NCI-H510A treated with DMSO at 0.1 percent for 48 hours (cell line): ENCODE measurements around the gene TARS3.
"Not testable (repeated sequence)": the region's sequence is repeated elsewhere in the genome, so short reads cannot be mapped to it uniquely, and the experiment has no call there.

Experiments used
- DNase-seq: peaks from one replicate; lab custom pipeline; 2025; lab: John Stamatoyannopoulos, UW

The TARS3 gene

GRCh38 chr15:101723874-101724674 is at the start of gene TARS3:
TSS of gene TARS3 (minus strand) at chr15:101724473. CDS start at chr15:101724387, 86 bp downstream.
- peak; percentile 72 for DNase-seq

GRCh38 chr15:101773496-101774100 is 49.3 kb upstream of the TARS3 start:
- DNase-seq, result no peak

- DNase-seq, result no peak
Measured at GRCh38 chr15:101772921-101773320, 48.6 kb upstream of the TARS3 start.

- DNase-seq, result not testable (repeated sequence)
Measured at GRCh38 chr15:101767083-101767640, 42.9 kb upstream of the TARS3 start.

- DNase-seq, result no peak
Measured at GRCh38 chr15:101765772-101766456, 41.6 kb upstream of the TARS3 start.

GRCh38 chr15:101765340-101765671 is 41.0 kb upstream of the TARS3 start:
- not testable (repeated sequence) for DNase-seq

- DNase-seq, result not testable (repeated sequence)
Measured at GRCh38 chr15:101764669-101765339, 40.5 kb upstream of the TARS3 start.

GRCh38 chr15:101746716-101747082 is 22.4 kb upstream of the TARS3 start:
- not testable (repeated sequence) for DNase-seq

- DNase-seq, result not testable (repeated sequence)
Measured at GRCh38 chr15:101734837-101735236, 10.6 kb upstream of the TARS3 start.

GRCh38 chr15:101733545-101733944 is 9.3 kb upstream of the TARS3 start:
- no peak for DNase-seq

GRCh38 chr15:101732772-101733171 is 8.5 kb upstream of the TARS3 start:
- DNase-seq, result no peak

DNA sequence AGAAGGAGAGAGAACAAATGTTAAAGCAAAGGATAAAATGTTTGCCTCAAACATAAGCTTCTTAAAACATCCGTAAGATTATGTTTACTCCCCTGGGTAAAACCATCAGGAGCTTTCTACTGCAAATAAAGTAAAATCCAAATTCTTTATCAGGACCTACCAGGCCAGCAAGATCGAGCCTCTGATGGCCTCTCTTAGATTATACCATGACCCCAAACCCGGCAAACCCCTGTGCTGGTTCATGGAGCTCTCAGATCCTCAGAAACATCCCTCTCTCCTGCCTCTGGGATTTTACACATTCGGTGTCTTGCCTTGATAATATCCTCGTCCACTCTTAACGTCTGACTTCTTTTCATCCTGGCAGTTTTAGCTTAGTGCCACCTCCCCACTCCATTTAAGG is 7.5 kb upstream of the TARS3 start:
- DNase-seq, result no peak

GRCh38 chr15:101727186-101727585 is 2.9 kb upstream of the TARS3 start:
- DNase-seq, result no peak

- no peak for DNase-seq
Measured at GRCh38 chr15:101725073-101725472, 800 bp upstream of the TARS3 start.

- no peak for DNase-seq
Measured at GRCh38 chr15:101724675-101725005, 367 bp upstream of the TARS3 start.

DNA sequence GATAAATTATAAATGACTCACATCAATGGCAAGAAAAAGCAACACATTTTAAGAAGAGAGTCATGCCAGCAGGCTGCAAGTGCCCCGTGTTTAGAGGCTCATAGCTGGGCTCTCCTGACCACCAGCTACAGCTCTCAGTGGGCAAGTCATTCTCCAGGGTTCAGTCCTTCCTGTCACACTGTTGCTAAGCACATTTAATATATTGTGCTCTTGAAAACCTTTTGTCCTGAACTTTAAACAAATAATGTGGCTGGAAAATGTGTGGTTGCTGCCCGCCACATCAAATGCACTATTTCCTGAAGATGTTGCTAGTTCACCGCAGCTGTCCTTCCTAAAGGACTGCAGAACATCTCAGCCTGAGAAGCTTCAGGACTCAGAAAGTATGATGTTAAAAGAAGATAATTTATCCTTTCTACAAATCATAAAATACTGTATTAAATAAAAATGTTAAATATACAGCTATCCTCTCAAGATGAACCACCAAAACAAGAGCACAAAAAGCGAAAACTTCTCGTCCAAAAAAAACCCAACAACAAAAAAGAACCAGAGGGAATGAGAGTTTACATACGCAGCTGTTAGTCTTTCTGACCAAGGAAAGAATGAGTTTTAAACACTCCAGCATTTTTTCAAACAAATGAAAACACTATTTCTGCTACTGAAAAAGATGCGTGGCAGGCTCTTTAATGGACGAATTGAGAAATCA is 951 bp downstream of the TARS3 start:
- DNase-seq, result peak; percentile 18

- DNase-seq, result no peak
Measured at GRCh38 chr15:101718896-101719295, 5.4 kb downstream of the TARS3 start.

DNA sequence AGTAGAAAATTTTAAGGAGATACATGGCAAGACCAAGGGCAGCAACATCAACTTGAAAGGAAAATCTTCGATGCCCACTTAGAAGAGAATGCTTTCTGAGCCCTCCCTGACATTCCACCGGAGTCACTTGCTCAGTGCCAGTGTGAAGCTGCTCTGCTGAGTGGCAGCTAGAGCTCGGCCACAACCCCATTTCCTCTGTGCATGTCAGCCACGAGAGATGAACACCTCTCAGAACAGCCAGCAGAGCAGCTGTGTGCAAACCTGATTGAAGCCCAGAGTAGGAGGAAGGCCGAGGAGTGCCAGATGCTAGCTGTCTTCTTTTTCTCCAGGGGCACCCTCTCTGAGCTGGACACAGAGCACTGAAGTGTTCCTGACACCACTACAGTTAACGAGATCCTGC is 12.2 kb downstream of the TARS3 start:
- no peak for DNase-seq

DNA sequence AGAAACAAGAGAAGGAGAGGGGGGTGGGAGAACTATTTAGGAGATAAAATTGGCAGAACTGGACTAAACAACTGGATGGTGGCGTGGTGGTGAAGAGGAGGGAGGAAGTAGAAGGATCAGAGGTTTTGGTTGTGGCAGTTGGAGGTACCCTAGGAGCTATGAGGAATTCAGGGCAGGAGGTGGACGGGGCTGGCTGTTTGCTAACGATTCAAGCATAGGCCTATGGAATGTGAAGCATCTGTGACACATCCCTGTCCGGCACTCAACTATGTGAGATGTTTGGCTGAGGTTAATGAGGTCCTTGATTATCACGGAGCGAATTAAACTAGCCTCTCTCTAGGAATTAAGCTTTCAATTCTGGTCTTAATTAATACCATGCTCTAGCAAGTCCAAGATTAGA is 13.5 kb downstream of the TARS3 start:
- no peak for DNase-seq

DNA sequence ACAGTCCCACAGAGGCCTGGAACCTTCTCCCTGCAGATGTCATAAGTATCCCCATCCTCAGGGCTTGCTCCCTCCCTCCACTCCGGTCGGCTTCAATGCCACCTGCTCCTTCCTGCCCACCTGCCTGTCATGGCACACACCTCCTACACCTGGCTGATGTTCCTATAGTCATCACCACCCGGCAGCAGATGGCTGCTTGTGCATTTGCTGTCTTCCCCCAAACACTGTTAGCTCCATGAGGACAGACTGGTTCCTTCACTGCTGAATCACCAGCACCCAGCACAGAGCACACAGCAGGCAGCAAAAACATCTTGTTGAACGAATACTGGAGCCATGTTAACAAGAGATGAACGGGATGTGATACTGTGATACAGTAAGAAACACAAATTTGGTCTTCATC is 14.8 kb downstream of the TARS3 start:
- peak; percentile 2 for DNase-seq

DNA sequence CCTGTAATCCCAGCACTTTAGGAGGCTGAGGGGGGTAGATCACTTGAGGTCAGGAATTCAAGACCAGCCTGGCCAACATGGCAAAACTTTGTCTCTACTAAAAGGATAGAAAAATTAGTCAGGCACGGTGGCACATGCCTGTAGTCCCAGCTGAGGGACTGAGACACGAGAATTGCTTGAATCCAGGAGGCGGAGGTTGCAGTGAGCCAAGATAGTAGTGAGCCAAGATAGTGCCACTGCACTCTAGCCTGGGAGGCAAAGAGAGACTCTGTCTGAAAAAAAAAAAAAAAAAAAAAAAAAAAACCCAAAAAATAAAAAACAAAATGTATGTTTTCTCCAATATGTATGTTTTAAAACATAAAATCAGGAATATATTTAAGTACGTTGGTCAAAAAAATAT is 16.3 kb downstream of the TARS3 start:
- no peak for DNase-seq

- DNase-seq, result no peak
Measured at GRCh38 chr15:101702077-101702476, 22.2 kb downstream of the TARS3 start.
